HG03097 (cell line): ENCODE measurements around the gene MDM4.
"Not testable (repeated sequence)": the region's sequence is repeated elsewhere in the genome, so short reads cannot be mapped to it uniquely, and the experiment has no call there.

ENCODE experiments used
- ATAC-seq: cut with Tn5 transposase; IDR thresholded peaks from one replicate; pipeline ENCODE4 v1.9.1; 2021; ENCODE audit not compliant: unreplicated experiment, low FRiP score

MDM4 gene

GRCh38 chr1:204558467-204558866 is 42.3 kb downstream of the MDM4 start:
- ATAC-seq, result no peak

GRCh38 chr1:204560002-204560401 is 43.8 kb downstream of the MDM4 start:
- not testable (repeated sequence) for ATAC-seq

GRCh38 chr1:204560590-204561150 is 44.5 kb downstream of the MDM4 start:
- ATAC-seq, result no peak

- no peak for ATAC-seq
These were observed 46.1 kb downstream of the MDM4 start for GRCh38 chr1:204562075-204562990.

- ATAC-seq, result no peak
These were observed 47.1 kb downstream of the MDM4 start for GRCh38 chr1:204563307-204563706.

GRCh38 chr1:204563780-204564179 is 47.6 kb downstream of the MDM4 start:
- ATAC-seq, result no peak

- ATAC-seq, result peak; percentile 58
These were observed 48.6 kb downstream of the MDM4 start for GRCh38 chr1:204564835-204565234.

GRCh38 chr1:204565617-204566582 is 49.7 kb downstream of the MDM4 start:
- no peak for ATAC-seq

GRCh38 chr1:204566583-204566955 is 50.4 kb downstream of the MDM4 start:
- no peak for ATAC-seq

GRCh38 chr1:204567071-204567470 is 50.9 kb downstream of the MDM4 start:
- no peak for ATAC-seq

GRCh38 chr1:204568576-204569315 is 52.5 kb downstream of the MDM4 start:
- ATAC-seq, result no peak

GRCh38 chr1:204569478-204569877 is 53.3 kb downstream of the MDM4 start:
- no peak for ATAC-seq

GRCh38 chr1:204570021-204570420 is 53.8 kb downstream of the MDM4 start:
- ATAC-seq, result not testable (repeated sequence)

GRCh38 chr1:204571128-204571527 is 54.9 kb downstream of the MDM4 start:
- ATAC-seq, result no peak

- no peak for ATAC-seq
These were observed 55.4 kb downstream of the MDM4 start for GRCh38 chr1:204571631-204572030.

GRCh38 chr1:204572923-204573922 is 57.0 kb downstream of the MDM4 start:
- no peak for ATAC-seq

GRCh38 chr1:204574016-204574864 is 58.0 kb downstream of the MDM4 start:
- ATAC-seq, result no peak

GRCh38 chr1:204574865-204575163 is 58.6 kb downstream of the MDM4 start:
- no peak for ATAC-seq
